ENCODE data around the gene BAIAP2L2. TPM values are rescaled to one million over a fixed set of nuclear protein-coding genes. Genes with fewer than 3 reads are reported as not detected.

Gene BAIAP2L2
- total RNA-seq, 4 donors from 2014 or later, result 0.44 to 2.3 (median 1.2) TPM

DNA sequence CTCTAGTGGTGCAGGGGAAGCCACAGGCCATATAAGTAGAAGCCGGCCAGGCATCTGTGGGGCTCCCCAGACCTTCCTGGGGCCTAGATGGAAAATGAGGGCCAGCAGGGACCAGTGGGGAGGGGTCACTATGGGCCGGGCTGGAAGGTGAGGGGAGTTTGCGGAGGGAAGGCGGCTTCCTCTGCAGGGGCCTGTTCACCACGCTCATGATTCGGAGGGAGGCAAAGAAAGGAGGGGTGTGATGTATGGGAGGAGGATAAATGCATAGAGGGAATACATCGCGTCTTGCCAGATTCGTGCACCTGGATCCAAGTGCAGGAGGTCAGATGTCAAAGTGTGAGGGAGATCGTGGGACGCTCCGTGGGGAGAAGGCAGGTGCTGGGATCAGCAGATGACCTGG is 33.4 kb downstream of the BAIAP2L2 start:
- TF ChIP-seq, protein P1, sequence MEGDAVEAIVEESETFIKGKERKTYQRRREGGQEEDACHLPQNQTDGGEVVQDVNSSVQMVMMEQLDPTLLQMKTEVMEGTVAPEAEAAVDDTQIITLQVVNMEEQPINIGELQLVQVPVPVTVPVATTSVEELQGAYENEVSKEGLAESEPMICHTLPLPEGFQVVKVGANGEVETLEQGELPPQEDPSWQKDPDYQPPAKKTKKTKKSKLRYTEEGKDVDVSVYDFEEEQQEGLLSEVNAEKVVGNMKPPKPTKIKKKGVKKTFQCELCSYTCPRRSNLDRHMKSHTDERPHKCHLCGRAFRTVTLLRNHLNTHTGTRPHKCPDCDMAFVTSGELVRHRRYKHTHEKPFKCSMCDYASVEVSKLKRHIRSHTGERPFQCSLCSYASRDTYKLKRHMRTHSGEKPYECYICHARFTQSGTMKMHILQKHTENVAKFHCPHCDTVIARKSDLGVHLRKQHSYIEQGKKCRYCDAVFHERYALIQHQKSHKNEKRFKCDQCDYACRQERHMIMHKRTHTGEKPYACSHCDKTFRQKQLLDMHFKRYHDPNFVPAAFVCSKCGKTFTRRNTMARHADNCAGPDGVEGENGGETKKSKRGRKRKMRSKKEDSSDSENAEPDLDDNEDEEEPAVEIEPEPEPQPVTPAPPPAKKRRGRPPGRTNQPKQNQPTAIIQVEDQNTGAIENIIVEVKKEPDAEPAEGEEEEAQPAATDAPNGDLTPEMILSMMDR (IDR thresholded peaks at IDR 0.05; ENCODE audit: low read depth), result no peak

DNA sequence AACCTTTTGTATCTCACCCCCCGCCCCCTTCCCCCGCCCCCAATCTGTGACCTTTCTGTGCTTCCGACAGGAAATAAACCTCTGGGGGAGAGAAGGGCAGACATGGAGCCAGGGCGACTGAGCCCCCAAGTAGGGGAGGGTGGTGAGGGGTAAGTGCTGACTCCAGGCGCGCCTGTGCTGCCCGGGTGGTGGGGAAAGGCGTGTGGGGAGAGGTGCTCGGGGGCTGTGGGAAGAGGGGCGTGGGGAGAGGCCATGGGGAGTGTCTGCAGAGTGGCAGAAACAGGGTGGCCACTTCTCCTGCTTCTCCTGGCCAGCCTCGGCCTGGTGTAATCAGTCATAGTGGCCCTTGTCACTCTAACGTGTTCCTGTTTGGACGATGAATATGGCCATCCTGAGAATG is 34.5 kb downstream of the BAIAP2L2 start:
- TF ChIP-seq, protein P1 (IDR thresholded peaks at IDR 0.05; ENCODE audit: low read depth), result no peak

DNA sequence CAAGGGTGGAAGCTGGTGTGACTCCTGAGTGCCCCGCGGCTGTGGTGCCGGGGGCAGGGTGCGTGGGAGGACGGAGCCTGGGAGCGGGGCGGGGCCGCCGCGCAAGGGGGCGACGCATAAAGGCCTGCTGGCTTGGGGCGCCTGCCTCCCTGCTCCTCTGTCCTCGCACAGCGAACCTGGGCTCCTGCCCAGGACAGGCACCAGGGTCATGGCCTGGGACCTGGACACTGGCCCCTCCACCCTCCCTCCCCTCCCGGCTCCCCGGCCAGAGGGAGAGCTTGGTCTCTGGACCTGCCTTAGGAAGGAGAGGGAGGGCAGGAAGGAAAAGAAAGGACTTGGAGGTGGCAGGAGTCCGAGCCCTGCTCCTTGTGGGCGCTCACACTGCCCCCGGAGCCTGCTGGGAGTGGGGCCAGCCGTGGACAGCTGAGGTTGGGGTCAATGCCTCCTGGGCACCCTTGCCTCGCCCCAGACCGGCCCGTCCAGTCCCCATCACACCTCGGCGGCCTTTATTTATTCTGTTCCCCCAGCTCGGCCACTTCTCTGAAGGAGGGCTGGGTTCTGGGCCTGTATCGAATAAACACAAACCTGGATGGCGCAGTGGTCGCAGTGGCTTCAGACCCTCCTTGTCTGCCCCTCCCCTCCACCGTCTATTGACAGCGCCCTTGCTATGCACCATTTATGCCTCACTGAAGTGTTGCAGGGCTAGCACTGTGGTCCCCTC is 35.2 kb downstream of the BAIAP2L2 start:
- TF ChIP-seq, protein P1 (IDR thresholded peaks at IDR 0.05; ENCODE audit: low read depth), result no peak

DNA sequence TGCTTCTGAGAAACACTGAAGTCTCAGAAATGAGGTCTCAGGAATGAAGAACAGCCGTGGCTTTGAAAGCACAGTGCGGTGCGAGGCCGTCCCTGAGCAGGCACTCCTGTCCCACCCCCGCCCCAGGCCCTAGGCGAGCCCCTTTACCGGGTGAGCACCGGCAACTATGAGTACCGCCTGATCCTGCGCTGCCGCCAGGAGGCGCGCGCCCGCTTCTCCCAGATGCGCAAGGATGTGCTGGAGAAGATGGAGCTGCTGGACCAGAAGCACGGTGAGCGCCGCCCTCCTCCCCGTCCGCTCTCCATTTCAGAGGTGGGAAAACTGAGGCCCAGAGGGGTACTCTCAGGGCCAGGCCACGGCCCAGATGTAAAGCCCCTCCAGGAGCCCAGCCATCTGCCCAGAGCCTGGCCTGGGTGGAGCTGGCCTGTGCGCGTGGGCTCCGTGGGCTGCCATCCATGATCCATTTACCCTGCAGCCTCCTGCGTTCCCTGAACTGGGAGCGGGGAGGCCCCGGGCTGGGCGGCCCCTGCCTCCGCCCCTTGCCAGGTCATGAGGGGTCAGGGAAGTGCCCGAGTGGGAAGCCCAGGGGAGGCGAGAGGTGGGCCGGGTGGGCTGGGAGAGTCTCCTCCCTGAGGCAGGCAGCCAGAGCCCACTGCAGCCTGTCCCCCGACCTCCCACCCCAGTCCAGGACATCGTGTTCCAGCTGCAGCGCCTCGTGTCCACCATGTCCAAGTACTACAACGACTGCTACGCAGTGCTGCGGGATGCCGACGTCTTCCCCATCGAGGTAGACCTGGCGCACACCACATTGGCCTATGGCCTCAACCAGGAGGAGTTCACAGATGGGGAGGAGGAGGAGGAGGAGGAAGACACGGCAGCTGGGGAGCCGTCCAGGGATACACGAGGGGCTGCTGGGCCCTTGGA is 36.0 kb downstream of the BAIAP2L2 start:
- TF ChIP-seq, protein P1 (IDR thresholded peaks at IDR 0.05; ENCODE audit: low read depth), result no peak

DNA sequence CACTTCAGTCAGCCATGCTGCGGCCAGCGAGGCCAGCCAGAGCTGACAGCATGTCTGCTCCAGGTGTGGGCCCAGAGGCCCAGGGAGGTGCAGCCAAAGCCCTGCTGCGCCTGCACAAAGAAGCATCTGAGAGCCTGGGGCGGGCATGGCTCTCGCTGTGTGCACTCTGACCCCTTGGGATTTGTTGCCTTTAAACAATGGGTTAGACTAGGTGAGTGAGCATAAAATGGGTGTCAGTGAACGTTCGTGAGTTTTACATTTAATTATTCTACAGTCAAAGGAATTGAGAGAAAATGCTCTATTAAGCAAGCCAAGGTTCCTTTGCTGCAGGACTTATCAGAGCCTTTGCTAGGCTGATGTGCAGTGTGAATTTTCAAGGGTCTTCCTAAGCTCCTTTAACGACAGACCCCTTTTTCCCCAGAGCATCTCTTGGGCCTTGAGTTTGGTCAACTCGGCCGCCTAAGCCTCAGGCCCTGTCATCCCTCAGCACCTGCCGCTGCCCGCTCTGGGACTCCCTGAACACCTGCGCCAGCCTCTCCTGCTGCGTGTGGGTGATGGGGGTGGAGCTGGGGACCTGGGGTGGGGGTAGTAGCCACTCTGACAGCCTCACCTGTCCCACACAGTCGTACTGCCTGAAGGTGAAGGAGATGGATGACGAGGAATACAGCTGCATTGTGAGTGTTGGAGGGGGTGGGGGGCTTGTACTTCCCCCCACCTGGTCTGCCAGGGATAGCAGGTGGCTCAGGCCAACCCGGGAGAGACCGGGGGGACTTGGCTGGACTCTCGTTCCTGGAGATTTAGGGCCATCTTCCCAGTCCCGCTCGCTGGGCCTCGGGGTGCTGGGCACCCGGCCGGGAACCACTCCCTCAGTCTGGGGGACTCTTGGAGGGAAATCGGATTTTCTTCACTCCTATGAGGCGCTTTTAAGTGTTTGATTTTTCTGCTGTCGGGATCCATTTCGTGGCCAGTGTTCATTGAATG is 37.0 kb downstream of the BAIAP2L2 start:
- TF ChIP-seq, protein P1 (IDR thresholded peaks at IDR 0.05; ENCODE audit: low read depth), result no peak

DNA sequence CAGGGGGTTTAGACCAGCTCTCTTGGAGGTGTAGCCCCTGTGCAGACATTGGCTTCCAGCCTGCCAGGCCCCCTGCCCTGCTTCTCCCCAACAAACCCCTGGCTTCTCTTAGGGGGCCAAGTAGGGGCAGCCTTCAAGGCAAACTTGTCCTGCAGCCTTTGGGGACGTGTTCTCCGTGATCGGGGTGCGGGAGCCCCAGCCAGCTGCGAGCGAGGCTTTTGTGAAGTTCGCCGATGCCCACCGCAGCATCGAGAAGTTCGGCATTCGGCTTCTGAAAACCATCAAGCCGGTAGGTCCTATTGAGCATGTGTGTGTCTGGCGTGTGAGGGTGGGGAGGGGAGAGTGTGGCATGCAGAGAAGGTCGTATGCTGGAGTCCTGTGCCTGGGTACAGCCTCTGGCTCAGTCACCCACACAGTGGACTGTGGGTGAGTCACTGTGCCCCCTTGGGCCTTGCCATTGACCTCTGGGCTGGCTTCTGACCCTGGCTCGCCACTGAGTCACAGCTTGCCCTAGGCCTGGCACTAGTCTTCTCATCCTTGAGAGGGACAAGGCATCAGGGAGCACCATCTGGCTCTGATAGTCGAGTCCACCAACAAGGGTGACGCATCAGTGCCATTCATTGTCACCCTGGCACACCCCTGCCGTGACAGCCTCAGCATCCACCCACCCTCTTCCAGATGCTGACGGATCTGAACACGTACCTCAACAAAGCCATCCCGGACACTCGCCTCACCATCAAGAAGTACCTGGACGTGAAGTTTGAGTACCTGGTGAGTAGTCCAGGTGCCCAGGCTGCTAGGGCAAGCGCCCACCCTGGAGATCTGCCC is 37.9 kb downstream of the BAIAP2L2 start:
- TF ChIP-seq, protein P1 (IDR thresholded peaks at IDR 0.05; ENCODE audit: low read depth), result no peak
